Pancreas (tissue), 10 donors: Measurements from ENCODE around the gene C1QB. TPM values are rescaled to one million over a fixed set of nuclear protein-coding genes. Genes with fewer than 3 reads are reported as not detected.

Experiments
- ATAC-seq, 4 donors: fragments of 200-7000 bp; cut with Tn5 transposase; one replicate each; pipeline versions ENCODE4 v1.8.0 to v1.9.1; 2020; ENCODE audit warnings: mild to moderate bottlenecking in 4 of 4, moderate library complexity in 4 of 4
- DNase-seq, 6 donors: peaks; one replicate each; pipeline ENCODE4 v3.0.0-alpha.2; 2020
- FAIRE-seq: peaks from 2 replicates; lab custom pipeline; 2012; peaks lifted over from hg19 to GRCh38; lab: Jason Lieb, UNC
- H3K27ac ChIP-seq, 4 donors: fragments of 200-600 bp; sonication (generic); 1 replicate in 3 of 4; 2 replicates in 1 of 4; pipeline versions ENCODE4 v1.5.0 to v1.8.0; 2020
- H3K27me3 ChIP-seq, 4 donors: fragments of 200-600 bp; one replicate each; pipeline ENCODE4 v1.8.0; 2021
- H3K36me3 ChIP-seq, 3 donors: fragments of 200-600 bp; sonication (generic) in 1 of 3; one replicate each; pipeline versions ENCODE4 v1.5.0 to v1.8.0; 2020 to 2021
- H3K4me1 ChIP-seq, 3 donors: fragments of 200-600 bp; one replicate each; pipeline ENCODE4 v1.8.0; 2021
- H3K4me3 ChIP-seq, 4 donors: fragments of 200-600 bp; sonication (generic) in 2 of 4; one replicate each; pipeline versions ENCODE4 v1.5.0 to v1.8.0; 2020 to 2021
- H3K9me3 ChIP-seq, 4 donors: fragments of 200-600 bp; one replicate each; pipeline ENCODE4 v1.8.0; 2021
- WGBS, 2 donors: extraction: QIAGEN DNeasy Blood & Tissue Kit; methylation state at CpG; one replicate each; pipeline ENCODE4 v1.1.7; 2013; 5-methylcytosine and 5-hydroxymethylcytosine counted together
- intact Hi-C, 3 donors: fragments of 100-400 bp; cut with DNase I; formaldehyde crosslinking; loops; one replicate each; pipeline versions ENCODE4 v1.11.1 to v1.14.2; 2022
- polyA plus RNA-seq, 2 donors: library from polyadenylated mRNA; stranded (reverse); fragments of 200-250 nt; gene quantifications; one replicate each; pipeline ENCODE4 v1.2.3, GENCODE V29; 2013
- total RNA-seq, 6 donors: library from RNA; stranded (reverse); fragmentation: NEBNext Ultra II Directional in 4 of 6; extraction: Animal tissue kit (Norgen Biotek cat#: 25700) in 4 of 6; gene quantifications; one replicate each; pipeline versions ENCODE4 v1.2.1 to v1.2.4, GENCODE V29; 2021 to 2023
- TF ChIP-seq, protein P1 (sequence below), 4 donors: fragments of 200-600 bp; sonication (generic) in 3 of 4; IDR thresholded peaks; one replicate each; pipeline versions ENCODE4 v1.5.0 to v1.8.0; 2021; ENCODE audit warnings: antibody characterized with exemption in 4 of 4
- donor health status: healthy with polysubstance abuse.
- donor health status: DM: no; HTN: no; CAD: no; lungs with moderate emphysema.
- donor health status: DM: no; HTN: no; CAD: no.
- donor health status: control.
- donor health status: control.
- donor health status: Bipolar disorder and iron deficiency.
- donor health status: DM: yes; HTN: yes; CAD: no.
- donor health status: DM: no; HTN: no; CAD: no.
- donor health status: DM: no; HTN: no; CAD: no.
- donor health status: DM: yes; HTN: yes; CAD: no.

Gene C1QB
- total and polyA plus RNA-seq, 8 donors: 4.2 to 145 (median 17.1) TPM

DNA sequence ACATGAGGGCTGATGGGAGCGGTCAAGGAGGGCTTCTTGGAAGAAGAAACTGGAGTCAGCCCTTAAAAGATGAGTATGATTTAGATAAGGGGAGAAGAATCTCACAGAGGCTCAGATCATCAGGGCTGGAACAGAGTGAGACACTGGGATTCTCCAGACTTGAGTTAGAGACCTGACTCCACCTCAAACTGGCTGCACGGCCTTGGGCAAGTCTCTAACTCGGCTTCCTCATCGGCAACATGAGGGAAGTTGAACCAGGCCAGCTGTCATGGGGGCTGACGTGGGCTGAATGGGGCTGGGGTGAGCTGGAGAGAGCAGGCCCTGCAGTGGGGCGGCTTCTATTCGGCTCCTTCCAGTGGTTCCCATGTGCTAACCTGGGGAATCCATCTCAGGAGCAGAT lies 7.1 kb upstream of the C1QB start:
- WGBS, 2 donors: 78 to 80% methylated on average over 7 of the region's 7 CpGs
- no peak overlapping the region for H3K27ac ChIP-seq
- no peaks in the 10 kb centered on the region for H3K9me3 ChIP-seq
- H3K4me3 ChIP-seq: no peak overlapping the region
- H3K36me3 ChIP-seq: no peaks in the 10 kb centered on the region
- peak in 1 of 4 donors; percentile 8 for ATAC-seq
- peaks cover 0 to 4% (median 0%) of the 10 kb centered on the region in 3 donors for H3K4me1 ChIP-seq
- FAIRE-seq: no peak
- no peak for DNase-seq
- TF ChIP-seq, protein P1, sequence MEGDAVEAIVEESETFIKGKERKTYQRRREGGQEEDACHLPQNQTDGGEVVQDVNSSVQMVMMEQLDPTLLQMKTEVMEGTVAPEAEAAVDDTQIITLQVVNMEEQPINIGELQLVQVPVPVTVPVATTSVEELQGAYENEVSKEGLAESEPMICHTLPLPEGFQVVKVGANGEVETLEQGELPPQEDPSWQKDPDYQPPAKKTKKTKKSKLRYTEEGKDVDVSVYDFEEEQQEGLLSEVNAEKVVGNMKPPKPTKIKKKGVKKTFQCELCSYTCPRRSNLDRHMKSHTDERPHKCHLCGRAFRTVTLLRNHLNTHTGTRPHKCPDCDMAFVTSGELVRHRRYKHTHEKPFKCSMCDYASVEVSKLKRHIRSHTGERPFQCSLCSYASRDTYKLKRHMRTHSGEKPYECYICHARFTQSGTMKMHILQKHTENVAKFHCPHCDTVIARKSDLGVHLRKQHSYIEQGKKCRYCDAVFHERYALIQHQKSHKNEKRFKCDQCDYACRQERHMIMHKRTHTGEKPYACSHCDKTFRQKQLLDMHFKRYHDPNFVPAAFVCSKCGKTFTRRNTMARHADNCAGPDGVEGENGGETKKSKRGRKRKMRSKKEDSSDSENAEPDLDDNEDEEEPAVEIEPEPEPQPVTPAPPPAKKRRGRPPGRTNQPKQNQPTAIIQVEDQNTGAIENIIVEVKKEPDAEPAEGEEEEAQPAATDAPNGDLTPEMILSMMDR (IDR thresholded peaks at IDR 0.05): no peak
- H3K27me3 ChIP-seq: no peaks in the 10 kb centered on the region
- intact Hi-C loops: loop anchor here in 2 of 3 donors (10.0 kb wide), 1 partner anchor 511 kb away; no protein-coding TSS in a partner anchor

DNA sequence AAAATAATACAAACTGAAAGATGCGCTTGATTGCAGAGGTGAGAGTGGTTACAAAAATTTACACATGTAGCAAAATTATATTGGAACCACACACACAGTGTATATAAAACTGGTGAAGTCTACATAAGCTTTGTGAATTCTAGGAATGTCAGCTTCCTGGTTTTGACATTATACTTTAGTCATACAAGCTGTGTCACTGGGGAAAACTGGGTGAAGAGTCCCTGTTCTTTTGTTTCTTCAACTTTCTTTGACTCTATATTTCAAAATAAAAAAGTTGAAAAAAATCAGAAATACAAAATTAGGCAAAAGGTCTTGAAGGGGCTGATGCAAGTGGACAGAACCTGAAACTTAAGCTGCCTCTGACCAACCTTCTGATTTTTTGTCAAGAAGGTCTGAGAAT lies 6.7 kb upstream of the C1QB start:
- FAIRE-seq (no peak), DNase-seq (no peak), ATAC-seq (no peak)
- H3K27me3 ChIP-seq: no peaks in the 10 kb centered on the region
- H3K27ac ChIP-seq: no peak overlapping the region
- H3K4me3 ChIP-seq: no peak overlapping the region
- H3K4me1 ChIP-seq: peaks cover 0 to 4% (median 0%) of the 10 kb centered on the region in 3 donors
- no peaks in the 10 kb centered on the region for H3K9me3 ChIP-seq
- TF ChIP-seq, protein P1 (IDR thresholded peaks at IDR 0.05): no peak
- 0 to 91% methylated on average over 1 of the region's 1 CpG for WGBS, 2 donors
- H3K36me3 ChIP-seq: no peaks in the 10 kb centered on the region
- intact Hi-C loops: loop anchor here in 2 of 3 donors (10.0 kb wide), 1 partner anchor 512 kb away; no protein-coding TSS in a partner anchor

DNA sequence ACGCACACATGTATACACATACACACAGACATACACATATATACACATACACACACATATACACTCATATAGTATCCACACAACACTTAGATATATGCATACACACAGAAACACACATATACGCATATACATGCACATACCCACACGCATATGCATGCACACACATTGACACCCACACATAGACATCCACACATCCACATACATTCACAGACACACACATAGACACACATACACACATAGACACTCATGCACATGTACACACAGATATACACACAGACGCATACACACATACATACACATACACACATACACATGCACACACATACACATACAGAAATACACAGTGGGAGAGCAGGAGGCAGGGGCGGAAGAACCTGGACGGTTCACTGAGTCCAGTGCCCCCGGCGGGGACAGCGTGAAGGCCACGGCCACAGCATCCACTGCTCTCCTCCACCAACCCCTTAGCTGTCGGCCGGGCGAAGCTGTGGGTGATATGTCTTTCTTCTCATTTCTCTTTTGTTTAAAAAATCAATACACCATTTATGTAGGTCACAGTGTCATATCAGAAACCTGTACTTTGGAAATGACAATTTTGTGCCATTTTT lies 2.8 kb upstream of the C1QB start:
- Histone ChIP-seq H3K27me3 (no peaks in the 10 kb centered on the region), H3K27ac (no peak overlapping the region), H3K4me1 (no peaks in the 10 kb centered on the region), H3K9me3 (no peaks in the 10 kb centered on the region), H3K4me3 (no peak overlapping the region), H3K36me3 (no peaks in the 10 kb centered on the region)
- ATAC-seq (no peak), DNase-seq (no peak), FAIRE-seq (no peak)
- TF ChIP-seq, protein P1 (IDR thresholded peaks at IDR 0.05): no peak
- intact Hi-C loops: no loop called here
- WGBS, 2 donors: 85 to 92% methylated on average over 13 of the region's 13 CpGs

DNA sequence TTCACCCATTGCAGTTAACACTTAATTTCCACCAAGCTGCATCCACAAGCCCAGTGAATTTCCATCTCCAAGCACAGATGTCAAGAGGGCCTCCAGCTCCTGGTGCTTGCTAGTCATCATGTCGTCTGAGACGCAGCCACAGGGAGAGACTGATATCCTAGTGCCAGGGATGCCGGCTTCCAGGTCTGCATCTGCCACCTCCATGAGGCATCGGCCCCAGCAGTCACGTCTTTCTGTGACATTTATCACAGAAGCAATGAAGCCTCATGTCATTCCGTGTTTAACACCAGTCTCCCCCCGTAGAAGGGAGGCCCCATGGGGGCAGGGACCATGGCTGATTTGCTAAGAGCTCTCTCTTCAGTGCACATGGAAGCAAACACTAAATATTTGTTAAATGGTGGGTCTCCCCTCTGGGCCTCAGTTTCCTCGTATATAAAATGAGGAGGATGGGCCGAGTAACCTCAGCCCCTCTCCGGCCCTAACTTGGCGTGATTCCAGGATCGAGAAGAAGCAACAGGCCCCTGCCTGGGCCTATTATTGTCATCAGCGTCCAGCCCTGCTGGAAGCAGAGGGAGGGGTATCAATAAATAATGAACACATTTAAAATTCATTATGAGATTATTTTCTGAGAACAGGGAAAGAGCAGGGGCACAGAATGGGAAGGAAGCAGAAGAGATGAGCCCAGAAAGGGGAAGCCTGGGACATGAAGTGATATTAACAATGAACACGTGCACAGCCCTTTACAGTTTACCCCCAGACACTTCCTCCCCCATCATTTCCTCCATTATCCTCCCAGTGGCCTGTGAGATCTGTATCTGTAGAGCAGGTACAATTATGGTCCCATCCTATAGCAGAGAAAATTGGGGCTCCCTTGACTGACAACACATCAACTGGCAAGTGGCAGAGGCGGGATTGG lies 837 bp upstream of the C1QB start:
- 71% methylated on average over 15 of the region's 15 CpGs for WGBS, 2 donors
- no peak overlapping the region for H3K4me3 ChIP-seq
- no peaks in the 10 kb centered on the region for H3K36me3 ChIP-seq
- no peak overlapping the region for H3K27ac ChIP-seq
- TF ChIP-seq, protein P1 (IDR thresholded peaks at IDR 0.05): no peak
- H3K9me3 ChIP-seq: no peaks in the 10 kb centered on the region
- no peak for DNase-seq
- intact Hi-C loops: no loop called here
- no peaks in the 10 kb centered on the region for H3K4me1 ChIP-seq
- FAIRE-seq: no peak
- ATAC-seq: peak in 2 of 4 donors; percentile 46 to 62
- H3K27me3 ChIP-seq: no peaks in the 10 kb centered on the region
